Ishikawa (cell line): ENCODE data around the gene CLCF1.

Experiments used
- CEBPB ChIP-seq: IDR thresholded peaks from 2 replicates; pipeline ENCODE4 v1.6.1; 2012
- CREB1 ChIP-seq: IDR thresholded peaks from 2 replicates; pipeline ENCODE4 v1.6.1; 2012; ENCODE audit warnings: low read depth
- EGR1 ChIP-seq: IDR thresholded peaks from 2 replicates; pipeline ENCODE4 v1.6.1; 2012
- EP300 ChIP-seq: IDR thresholded peaks from 2 replicates; pipeline ENCODE4 v1.6.1; 2012; ENCODE audit warnings: borderline replicate concordance
- FOXM1 ChIP-seq: IDR thresholded peaks from 2 replicates; pipeline ENCODE4 v1.6.1; 2012; ENCODE audit warnings: low read depth, borderline replicate concordance
- MAX ChIP-seq: IDR thresholded peaks from 2 replicates; pipeline ENCODE4 v1.6.1; 2012
- NFIC ChIP-seq: IDR thresholded peaks from 2 replicates; pipeline ENCODE4 v1.6.1; 2012
- RAD21 ChIP-seq: IDR thresholded peaks from 2 replicates; pipeline ENCODE4 v1.6.1; 2012; ENCODE audit warnings: low read depth
- TAF1 ChIP-seq: IDR thresholded peaks from 2 replicates; pipeline ENCODE4 v1.6.1; 2012; ENCODE audit warnings: low read depth, mild to moderate bottlenecking
- TCF12 ChIP-seq: IDR thresholded peaks from 2 replicates; pipeline ENCODE4 v1.6.1; 2012; ENCODE audit warnings: low read depth
- TEAD4 ChIP-seq: IDR thresholded peaks from 2 replicates; pipeline ENCODE4 v1.6.1; 2012
- YY1 ChIP-seq: IDR thresholded peaks from 2 replicates; pipeline ENCODE4 v1.6.1; 2012; ENCODE audit warnings: low read depth
- ZBTB7A ChIP-seq: IDR thresholded peaks from 2 replicates; pipeline ENCODE4 v1.6.1; 2012; ENCODE audit warnings: low read depth
- TF ChIP-seq, protein P1 (sequence below): IDR thresholded peaks from 2 replicates; pipeline ENCODE4 v1.6.1; 2012; ENCODE audit warnings: low read depth, mild to moderate bottlenecking
- TF ChIP-seq, protein P2 (sequence below): IDR thresholded peaks from 2 replicates; pipeline ENCODE4 v1.6.1; 2012

CLCF1 gene

GRCh38 chr11:67323526-67323925 is 49.9 kb downstream of the CLCF1 start:
- TF ChIP-seq CEBPB (no peak), TAF1 (no peak), YY1 (no peak), EP300 (no peak), TEAD4 (no peak), NFIC (no peak), TCF12 (no peak), ZBTB7A (no peak), CREB1 (no peak), MAX (no peak), FOXM1 (no peak), EGR1 (no peak), RAD21 (no peak)
- TF ChIP-seq, protein P1, sequence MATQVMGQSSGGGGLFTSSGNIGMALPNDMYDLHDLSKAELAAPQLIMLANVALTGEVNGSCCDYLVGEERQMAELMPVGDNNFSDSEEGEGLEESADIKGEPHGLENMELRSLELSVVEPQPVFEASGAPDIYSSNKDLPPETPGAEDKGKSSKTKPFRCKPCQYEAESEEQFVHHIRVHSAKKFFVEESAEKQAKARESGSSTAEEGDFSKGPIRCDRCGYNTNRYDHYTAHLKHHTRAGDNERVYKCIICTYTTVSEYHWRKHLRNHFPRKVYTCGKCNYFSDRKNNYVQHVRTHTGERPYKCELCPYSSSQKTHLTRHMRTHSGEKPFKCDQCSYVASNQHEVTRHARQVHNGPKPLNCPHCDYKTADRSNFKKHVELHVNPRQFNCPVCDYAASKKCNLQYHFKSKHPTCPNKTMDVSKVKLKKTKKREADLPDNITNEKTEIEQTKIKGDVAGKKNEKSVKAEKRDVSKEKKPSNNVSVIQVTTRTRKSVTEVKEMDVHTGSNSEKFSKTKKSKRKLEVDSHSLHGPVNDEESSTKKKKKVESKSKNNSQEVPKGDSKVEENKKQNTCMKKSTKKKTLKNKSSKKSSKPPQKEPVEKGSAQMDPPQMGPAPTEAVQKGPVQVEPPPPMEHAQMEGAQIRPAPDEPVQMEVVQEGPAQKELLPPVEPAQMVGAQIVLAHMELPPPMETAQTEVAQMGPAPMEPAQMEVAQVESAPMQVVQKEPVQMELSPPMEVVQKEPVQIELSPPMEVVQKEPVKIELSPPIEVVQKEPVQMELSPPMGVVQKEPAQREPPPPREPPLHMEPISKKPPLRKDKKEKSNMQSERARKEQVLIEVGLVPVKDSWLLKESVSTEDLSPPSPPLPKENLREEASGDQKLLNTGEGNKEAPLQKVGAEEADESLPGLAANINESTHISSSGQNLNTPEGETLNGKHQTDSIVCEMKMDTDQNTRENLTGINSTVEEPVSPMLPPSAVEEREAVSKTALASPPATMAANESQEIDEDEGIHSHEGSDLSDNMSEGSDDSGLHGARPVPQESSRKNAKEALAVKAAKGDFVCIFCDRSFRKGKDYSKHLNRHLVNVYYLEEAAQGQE, result no peak
- TF ChIP-seq, protein P2, sequence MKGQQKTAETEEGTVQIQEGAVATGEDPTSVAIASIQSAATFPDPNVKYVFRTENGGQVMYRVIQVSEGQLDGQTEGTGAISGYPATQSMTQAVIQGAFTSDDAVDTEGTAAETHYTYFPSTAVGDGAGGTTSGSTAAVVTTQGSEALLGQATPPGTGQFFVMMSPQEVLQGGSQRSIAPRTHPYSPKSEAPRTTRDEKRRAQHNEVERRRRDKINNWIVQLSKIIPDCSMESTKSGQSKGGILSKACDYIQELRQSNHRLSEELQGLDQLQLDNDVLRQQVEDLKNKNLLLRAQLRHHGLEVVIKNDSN, result no peak

- TF ChIP-seq TEAD4 (no peak), TCF12 (no peak)
- TF ChIP-seq, protein P1, result no peak
Observed at GRCh38 chr11:67322049-67322448, 51.3 kb downstream of the CLCF1 start.

GRCh38 chr11:67321313-67321871 is 52.0 kb downstream of the CLCF1 start:
- TF ChIP-seq TCF12 (no peak), EGR1 (no peak), EP300 (no peak), CREB1 (no peak), TAF1 (no peak), ZBTB7A (no peak), NFIC (no peak), TEAD4 (no peak), FOXM1 (no peak), YY1 (no peak), CEBPB (no peak)

DNA sequence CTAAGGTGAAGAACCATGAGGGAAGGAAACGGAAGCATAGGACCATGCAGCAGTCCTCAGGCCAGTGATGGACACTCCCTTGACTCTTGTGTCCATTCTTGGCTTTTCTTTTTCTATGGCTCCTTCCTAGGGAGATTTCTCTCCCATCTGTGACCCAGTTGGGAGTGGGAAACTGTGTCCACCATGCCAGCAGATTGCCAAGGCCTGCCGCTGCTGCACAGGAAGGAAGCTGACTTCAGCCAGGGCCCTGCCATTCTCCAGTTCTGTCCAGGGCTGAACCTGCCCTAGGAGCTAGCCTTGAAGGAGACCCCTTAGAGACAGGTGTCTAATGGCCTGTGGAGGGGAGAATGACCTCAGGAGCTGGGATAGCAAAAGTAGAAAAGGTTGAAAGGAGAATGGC is 52.7 kb downstream of the CLCF1 start:
- TF ChIP-seq ZBTB7A (no peak), RAD21 (no peak)

DNA sequence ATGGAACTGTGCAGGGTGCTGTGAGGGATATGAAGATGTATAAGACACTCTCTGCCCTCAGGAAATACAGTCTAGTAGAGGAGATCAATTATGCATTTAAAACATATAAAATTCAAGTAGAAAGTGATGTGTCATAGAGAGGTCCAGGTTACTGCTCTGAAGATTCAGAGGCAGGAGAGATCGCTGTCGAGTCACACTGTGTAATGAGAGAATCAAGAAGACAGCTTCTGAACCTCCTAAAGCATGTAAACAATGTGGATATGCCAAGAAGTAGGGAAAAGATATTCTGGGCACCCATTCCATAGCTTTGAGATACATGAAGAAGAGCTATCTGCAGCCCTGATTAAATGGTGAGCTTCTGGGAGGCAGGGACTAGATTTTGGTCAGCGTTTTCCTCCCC is 53.4 kb downstream of the CLCF1 start:
- TF ChIP-seq CEBPB (no peak), FOXM1 (no peak), MAX (no peak), ZBTB7A (no peak), TEAD4 (no peak), CREB1 (no peak)
- TF ChIP-seq, protein P2, result no peak

GRCh38 chr11:67317888-67318555 is 55.4 kb downstream of the CLCF1 start:
- peak; percentile 18; the same call in 1 of the 2 replicates for TF ChIP-seq TCF12
- TF ChIP-seq, protein P1, result no peak
- TF ChIP-seq CEBPB, result no peak
- TF ChIP-seq RAD21, result no peak
- TF ChIP-seq TAF1, result no peak
- peak; percentile 74 for TF ChIP-seq MAX
- peak; percentile 59; the same call in 1 of the 2 replicates for TF ChIP-seq ZBTB7A
- no peak for TF ChIP-seq EGR1
